GM06990 (cell line): ENCODE measurements around the gene CAPN15.

Source experiments
- DNase-seq: peaks from one replicate; pipeline ENCODE4 v3.0.0-alpha.2; 2011; ENCODE audit not compliant: insufficient read length; ENCODE audit errors: extremely low read depth
- H3K27me3 ChIP-seq: replicated peaks from 2 replicates; pipeline ENCODE4 v1.6.0; 2011; ENCODE audit warnings: low read length; ENCODE audit not compliant: control insufficient read depth, insufficient read depth
- H3K36me3 ChIP-seq: 2 replicates; pipeline ENCODE4 v1.5.1; 2011; ENCODE audit warnings: low read length; ENCODE audit not compliant: control insufficient read depth, insufficient read depth
- H3K4me3 ChIP-seq: replicated peaks from 2 replicates; pipeline ENCODE4 v1.5.1; 2011; ENCODE audit warnings: low read depth, mild to moderate bottlenecking, control low read depth, low read length
- TF ChIP-seq, protein P1 (sequence below): IDR thresholded peaks from 2 replicates; pipeline ENCODE4 v1.5.1; 2011; ENCODE audit warnings: low read length, control low read depth, mild to moderate bottlenecking, inconsistent platforms; ENCODE audit not compliant: insufficient read depth, poor library complexity, severe bottlenecking

CAPN15 gene

DNA sequence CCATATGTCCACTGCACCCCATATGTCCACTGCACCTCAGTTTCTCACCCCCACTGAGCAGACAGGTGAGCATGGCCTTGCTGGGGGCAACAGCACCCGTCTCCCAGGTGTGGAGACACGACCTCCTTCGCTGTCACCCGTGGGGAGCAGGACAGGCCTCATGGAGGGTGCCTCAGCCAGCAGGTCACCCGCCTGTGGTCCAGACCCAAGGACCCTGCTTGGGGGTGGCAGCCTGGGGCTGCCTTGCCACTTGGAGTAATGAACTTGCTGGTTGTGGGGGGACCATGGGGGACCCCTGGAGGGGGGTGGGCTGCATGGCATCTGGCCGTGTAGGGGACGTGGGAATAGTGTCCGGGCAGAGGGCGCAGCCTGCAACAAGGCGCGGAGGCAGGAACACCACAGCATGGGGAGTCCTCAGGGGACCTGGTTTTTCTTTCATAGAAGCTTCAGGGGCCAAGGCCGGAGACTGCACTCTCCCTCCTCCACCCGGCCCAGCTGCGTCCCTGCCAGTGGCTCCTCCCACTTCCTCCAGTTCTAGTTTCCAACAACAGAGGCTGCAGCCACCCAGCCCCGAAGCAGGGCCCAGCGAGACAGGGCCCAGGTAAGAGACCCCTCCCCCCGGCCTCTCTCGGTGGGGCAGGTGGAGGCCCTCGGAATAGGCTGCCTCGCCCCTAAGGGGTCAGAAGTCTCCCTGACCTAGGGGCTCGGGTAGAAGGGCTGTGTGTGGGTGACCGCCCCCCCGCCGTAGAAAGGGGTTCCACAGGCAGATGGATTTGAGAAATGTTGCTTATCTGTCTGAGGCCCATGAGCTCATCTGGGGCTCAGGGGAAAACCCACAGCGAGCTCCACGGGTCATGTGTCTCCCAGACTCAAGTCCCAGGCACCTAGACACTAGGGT is 39.2 kb downstream of the CAPN15 start, which contains the start of gene NHLRC4:
TSS of gene NHLRC4 (plus strand) at position 531 of the 898 bp plus-strand sequence. CDS start 1,043 bp downstream, outside the sequence.
- Histone ChIP-seq H3K36me3 (no peaks in the 10 kb centered on the region), H3K27me3 (no peaks in the 10 kb centered on the region), H3K4me3 (peak within 1 kb of the TSS; percentile 37)
- peak; percentile 78 for DNase-seq
- TF ChIP-seq, protein P1, sequence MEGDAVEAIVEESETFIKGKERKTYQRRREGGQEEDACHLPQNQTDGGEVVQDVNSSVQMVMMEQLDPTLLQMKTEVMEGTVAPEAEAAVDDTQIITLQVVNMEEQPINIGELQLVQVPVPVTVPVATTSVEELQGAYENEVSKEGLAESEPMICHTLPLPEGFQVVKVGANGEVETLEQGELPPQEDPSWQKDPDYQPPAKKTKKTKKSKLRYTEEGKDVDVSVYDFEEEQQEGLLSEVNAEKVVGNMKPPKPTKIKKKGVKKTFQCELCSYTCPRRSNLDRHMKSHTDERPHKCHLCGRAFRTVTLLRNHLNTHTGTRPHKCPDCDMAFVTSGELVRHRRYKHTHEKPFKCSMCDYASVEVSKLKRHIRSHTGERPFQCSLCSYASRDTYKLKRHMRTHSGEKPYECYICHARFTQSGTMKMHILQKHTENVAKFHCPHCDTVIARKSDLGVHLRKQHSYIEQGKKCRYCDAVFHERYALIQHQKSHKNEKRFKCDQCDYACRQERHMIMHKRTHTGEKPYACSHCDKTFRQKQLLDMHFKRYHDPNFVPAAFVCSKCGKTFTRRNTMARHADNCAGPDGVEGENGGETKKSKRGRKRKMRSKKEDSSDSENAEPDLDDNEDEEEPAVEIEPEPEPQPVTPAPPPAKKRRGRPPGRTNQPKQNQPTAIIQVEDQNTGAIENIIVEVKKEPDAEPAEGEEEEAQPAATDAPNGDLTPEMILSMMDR = no peak

DNA sequence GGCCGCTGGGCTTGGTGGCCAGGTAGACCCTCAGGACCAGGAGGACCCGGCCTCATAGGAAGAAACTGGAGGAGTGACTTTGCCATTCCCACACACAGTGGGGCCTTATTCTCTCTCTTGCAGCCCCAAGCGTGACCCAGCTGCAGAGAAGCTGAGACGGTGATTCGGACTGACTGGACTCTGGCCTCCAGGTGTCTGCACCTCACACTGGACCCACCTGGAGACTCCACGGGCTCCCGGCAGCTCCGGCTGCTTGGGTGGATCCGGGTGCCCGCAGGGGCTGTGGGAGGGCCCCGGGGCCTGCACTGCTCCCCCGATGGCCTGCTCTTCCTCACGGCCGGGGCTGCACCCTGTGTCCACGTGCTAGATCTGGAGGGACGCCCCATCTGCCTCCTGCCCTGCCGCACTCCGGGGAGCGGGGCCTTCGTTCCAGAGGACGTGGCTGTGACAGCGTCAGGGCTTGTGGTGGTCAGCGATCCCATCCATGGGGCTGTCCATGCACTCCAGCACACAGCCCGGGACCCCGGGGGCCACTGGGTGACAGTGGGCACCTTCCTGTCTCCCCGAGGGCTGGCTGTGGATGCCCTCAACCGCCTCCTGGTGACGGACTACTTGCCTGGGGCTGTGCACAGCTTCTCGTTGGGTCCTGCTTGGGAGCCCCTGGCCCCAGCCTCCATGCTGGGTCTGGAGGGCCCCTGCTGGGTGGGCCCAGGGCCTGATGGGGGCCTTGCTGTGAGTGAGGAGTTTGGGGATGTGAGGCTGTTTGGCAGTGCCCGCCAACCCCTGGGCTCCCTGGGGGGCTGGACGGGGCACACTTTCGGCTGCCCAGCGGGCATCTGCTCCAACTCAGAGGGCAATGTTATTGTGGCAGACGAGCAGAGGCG is 40.1 kb downstream of the CAPN15 start:
- no peaks in the 10 kb centered on the region for H3K27me3 ChIP-seq
- DNase-seq = no peak
- no peaks in the 10 kb centered on the region; the same call in 1 of the 2 replicates for H3K36me3 ChIP-seq
- H3K4me3 ChIP-seq = no peak overlapping the region; the same call in 1 of the 2 replicates
- TF ChIP-seq, protein P1 = no peak

DNA sequence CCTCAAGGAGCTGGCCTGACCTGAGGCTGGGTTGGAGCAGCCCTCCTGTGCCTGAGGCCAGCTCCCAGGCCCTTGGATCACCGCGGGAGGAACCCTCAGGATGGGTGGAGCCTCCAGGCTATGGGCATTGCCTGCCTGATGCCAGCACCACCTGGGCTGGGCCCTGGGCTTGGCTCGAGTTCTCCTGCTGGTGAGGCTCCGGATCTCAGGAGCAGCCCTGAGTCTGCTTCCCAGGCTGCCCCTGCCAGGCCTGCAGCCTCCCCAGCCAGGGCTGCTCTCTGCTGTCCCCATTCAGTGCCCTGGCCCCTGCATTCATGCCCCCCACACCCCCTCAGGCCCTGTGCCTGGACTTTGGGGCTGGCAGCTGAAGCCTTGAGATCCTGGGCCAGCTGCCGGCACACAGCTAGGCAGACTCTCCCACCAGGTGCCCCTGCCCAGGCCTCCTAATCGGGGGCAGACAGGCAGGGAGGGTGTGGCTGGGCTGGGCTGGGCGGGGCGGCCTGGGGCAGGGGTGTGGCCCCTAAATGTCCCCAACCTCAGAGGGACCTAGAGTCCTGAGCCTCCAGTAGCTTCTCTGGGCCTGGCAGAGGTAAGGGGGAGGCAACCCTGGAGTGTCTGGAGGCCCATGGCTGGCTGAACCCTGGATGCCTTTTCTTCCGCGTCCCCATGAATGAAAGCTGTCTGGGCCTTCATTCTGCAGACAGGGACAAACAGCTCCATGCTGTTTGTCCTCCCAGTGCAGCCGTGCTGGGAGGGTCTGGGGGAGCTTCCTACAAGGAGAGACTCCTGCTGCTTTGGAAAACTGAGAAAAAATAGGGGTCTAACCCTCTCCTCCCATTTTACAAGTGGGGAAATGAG is 41.1 kb downstream of the CAPN15 start:
- DNase-seq = no peak
- no peaks in the 10 kb centered on the region for H3K27me3 ChIP-seq
- H3K4me3 ChIP-seq = peak overlapping the region; percentile 86; the same call in 1 of the 2 replicates
- no peaks in the 10 kb centered on the region; the same call in 1 of the 2 replicates for H3K36me3 ChIP-seq
- TF ChIP-seq, protein P1 = no peak

DNA sequence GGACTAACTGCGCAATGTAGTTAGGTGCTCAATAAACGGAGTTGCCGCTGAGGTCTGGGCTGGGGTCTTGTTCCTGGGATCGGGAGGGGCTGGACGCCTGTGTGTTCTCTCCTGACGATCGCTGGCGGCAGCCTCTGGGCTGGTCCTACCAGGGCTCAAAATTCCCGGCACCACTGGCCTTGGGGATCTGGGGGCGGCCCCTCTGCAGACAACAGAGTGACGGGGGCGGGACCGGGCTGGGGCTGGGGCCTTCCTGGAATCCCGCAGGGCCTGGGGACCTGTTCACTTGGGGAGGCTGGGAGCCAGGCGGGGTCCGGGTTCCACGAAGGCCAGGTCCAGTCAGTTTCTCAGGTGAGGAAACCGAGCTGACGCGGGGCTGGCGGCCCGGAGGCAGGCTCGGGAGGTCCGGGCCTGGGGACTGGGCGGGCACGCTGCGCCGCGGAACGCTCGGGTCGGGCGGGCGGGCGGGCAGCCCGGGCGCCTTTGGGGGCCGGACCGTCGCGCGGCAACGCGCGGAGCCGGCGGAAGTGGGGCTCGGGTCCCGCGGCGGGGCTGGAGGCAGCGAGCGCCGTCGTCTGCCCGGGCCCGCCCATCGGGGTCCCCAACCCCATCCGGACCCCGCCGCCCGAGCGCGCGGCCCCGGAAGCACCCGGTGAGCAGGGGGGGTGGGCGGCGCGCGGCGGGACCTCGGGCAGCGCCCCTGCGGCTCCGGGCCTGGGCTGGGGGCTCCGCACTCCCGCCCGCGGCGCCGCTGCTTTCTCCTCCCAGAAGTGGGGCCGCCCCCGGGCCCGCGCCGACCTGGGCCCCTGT is 42.1 kb downstream of the CAPN15 start, which contains the start of gene PIGQ:
TSS of gene PIGQ (plus strand) at position 524 of the 810 bp plus-strand sequence. CDS start 4,107 bp downstream, outside the sequence.
- DNase-seq = peak; percentile 79
- Histone ChIP-seq H3K36me3 (peaks cover 4% of the 10 kb centered on the region), H3K4me3 (peak within 1 kb of the TSS; percentile 86), H3K27me3 (no peaks in the 10 kb centered on the region)
- TF ChIP-seq, protein P1 = no peak
